22Rv1 (cell line): ENCODE data around the gene ZBTB34.
"Not testable (repeated sequence)": the region's sequence is repeated elsewhere in the genome, so short reads cannot be mapped to it uniquely, and the experiment has no call there.

Source experiments
- H3K27ac ChIP-seq: fragments of 450-650 bp; 2 replicates; pipeline ENCODE4 v1.5.1; 2017
- ZFX ChIP-seq: fragments of 450-650 bp; IDR thresholded peaks from 2 replicates; pipeline ENCODE4 v1.6.1; 2017; ENCODE audit warnings: antibody characterized with exemption, borderline replicate concordance
- TF ChIP-seq, protein P1 (sequence below): fragments of 450-650 bp; IDR thresholded peaks from 2 replicates; pipeline ENCODE4 v1.5.1; 2017; ENCODE audit warnings: mild to moderate bottlenecking

The ZBTB34 gene

DNA sequence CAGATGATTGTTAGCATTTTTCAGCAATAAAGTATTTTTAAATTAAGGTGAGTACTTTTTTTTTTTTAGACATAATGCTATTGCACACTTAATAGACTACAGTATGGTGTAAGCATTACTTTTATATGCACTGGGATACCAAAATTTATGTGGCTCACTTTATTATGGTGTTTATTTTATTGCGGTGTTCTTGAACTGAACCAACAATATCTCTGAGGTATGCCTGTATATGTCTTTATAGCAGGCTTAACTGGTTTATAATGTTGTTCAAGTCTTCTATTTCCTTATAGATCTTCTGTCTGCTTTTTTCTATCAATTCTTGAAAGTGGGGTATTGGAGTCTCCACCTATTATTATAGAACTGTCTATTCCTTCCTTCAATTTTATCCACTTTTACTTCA lies 37.6 kb upstream of the ZBTB34 start:
- TF ChIP-seq, protein P1, sequence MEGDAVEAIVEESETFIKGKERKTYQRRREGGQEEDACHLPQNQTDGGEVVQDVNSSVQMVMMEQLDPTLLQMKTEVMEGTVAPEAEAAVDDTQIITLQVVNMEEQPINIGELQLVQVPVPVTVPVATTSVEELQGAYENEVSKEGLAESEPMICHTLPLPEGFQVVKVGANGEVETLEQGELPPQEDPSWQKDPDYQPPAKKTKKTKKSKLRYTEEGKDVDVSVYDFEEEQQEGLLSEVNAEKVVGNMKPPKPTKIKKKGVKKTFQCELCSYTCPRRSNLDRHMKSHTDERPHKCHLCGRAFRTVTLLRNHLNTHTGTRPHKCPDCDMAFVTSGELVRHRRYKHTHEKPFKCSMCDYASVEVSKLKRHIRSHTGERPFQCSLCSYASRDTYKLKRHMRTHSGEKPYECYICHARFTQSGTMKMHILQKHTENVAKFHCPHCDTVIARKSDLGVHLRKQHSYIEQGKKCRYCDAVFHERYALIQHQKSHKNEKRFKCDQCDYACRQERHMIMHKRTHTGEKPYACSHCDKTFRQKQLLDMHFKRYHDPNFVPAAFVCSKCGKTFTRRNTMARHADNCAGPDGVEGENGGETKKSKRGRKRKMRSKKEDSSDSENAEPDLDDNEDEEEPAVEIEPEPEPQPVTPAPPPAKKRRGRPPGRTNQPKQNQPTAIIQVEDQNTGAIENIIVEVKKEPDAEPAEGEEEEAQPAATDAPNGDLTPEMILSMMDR, result no peak
- TF ChIP-seq ZFX, result no peak
- no peak overlapping the region for H3K27ac ChIP-seq

DNA sequence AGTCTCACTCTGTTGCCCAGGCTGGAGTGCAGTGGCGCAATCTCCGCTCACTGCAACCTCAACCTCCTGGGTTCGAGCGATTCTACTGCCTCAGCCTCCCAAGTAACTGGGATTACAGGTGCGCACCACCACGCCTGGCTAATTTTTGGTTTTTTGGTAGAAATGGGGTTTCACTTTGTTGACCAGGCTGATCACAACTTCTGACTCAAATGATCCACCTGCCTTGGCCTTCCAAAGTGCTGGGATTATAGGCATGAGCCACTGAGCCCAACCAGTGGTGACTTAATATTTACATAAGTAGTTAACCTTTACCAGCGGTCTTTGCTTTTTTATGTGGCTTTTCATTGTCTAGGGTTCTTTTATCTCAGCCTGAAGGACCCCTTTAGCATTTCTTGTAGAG lies 36.4 kb upstream of the ZBTB34 start:
- not testable (repeated sequence) for H3K27ac ChIP-seq

DNA sequence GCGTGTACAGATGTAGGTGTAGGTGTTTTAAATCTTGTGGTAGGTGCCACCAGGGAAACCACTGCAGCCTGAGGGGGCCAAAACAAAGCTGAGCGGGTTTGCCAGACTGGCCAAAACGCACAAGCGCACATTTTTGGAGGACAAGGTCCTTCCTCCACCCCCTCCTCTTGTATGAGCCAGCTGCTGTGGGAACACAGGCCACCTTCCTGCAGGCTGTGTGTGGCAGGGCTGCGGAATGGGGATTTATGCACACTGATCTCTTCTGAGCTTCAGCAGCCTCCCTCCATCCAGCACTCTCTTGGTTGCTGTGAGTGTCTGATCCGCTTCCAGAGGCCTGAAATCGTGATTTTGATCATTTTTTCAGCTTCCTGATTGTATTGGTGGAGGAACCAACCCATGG lies 33.2 kb upstream of the ZBTB34 start:
- no peak overlapping the region for H3K27ac ChIP-seq
- TF ChIP-seq ZFX, result no peak
- TF ChIP-seq, protein P1, result no peak

DNA sequence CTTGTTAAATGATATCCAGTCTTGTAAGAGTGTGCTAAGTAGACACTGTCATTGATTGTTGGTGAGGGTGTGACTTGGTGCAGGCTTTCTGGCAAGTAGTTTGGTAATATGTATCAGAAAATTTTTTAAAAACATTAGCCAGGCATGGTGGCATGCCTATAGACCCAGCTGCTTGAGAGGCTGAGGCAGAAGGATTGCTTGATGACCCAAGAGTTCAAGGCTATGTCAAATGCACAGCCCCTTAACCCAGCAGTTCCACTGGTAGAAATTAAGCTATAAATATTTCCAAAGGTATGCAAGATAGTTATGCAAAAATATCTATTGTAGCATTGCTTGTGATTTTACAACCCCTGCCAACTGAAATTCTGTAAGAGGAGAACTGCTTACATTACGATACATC lies 31.4 kb upstream of the ZBTB34 start:
- H3K27ac ChIP-seq, result no peak overlapping the region
- no peak for TF ChIP-seq ZFX
- TF ChIP-seq, protein P1, result no peak

DNA sequence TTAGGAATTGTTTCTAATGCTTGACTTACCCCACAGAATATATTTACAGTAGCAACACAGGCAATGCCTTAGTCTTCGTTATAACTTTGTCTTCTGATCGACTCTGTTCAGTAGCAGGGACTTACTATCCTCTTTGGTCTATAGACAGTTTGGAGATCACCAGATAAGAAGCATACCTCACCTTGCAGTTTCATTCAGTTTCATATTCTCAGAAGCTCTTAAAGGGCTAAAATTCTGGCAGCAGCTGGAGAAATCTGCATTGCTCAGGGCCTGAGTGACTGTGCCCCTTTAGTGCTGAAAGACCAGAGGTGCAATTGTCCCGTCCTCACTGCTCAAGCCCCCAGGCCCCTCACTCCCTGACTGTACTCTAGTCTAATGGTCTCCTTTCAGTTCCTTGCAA lies 29.6 kb upstream of the ZBTB34 start:
- no peak for TF ChIP-seq ZFX
- TF ChIP-seq, protein P1, result no peak
- no peak overlapping the region for H3K27ac ChIP-seq

- TF ChIP-seq, protein P1, result no peak
- no peak for TF ChIP-seq ZFX
- H3K27ac ChIP-seq, result no peak overlapping the region
These were observed 28.0 kb upstream of the ZBTB34 start for GRCh38 chr9:126832440-126832839.

- TF ChIP-seq ZFX, result no peak
- TF ChIP-seq, protein P1, result no peak
- no peak overlapping the region for H3K27ac ChIP-seq
These were observed 27.4 kb upstream of the ZBTB34 start for GRCh38 chr9:126833020-126833419.

DNA sequence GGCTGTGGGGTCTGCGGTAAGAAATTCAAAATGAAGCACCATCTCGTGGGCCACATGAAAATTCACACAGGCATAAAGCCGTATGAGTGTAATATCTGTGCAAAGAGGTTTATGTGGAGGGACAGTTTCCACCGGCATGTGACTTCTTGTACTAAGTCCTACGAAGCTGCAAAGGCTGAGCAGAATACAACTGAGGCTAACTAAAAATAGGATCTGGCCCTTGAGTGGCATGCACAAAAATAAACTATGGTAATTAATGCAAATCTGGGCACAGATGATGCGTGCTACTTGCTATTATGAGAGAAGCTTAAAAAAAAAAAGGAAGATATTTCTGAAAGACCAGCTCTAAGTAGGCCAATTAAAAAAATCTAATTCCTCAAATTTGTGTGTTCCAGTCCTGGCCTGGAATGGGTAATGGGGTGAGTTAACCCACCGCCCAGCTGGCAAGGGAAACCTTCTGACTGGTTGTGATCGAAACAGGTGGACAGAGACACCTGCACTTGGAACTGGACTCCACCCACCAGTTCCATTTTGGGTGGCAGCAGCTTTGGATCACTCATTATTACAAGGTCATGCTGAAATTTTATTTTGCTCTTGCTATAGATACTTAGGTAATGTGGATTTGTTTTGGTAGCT lies 26.6 kb upstream of the ZBTB34 start:
- TF ChIP-seq, protein P1, result no peak
- no peak for TF ChIP-seq ZFX
- no peak overlapping the region for H3K27ac ChIP-seq
